Panc1 (cell line): Measurements from ENCODE around the gene PIK3R1.

ENCODE experiments used
- POLR2AphosphoS5 ChIP-seq: IDR thresholded peaks from 2 replicates; pipeline ENCODE4 v1.6.1; 2012; ENCODE audit warnings: mild to moderate bottlenecking, low read depth, low read length, moderate library complexity
- TF ChIP-seq, protein P1 (sequence below): fragments of 450-650 bp; IDR thresholded peaks from 2 replicates; pipeline ENCODE4 v1.5.1; 2017; ENCODE audit warnings: mild to moderate bottlenecking

DNA sequence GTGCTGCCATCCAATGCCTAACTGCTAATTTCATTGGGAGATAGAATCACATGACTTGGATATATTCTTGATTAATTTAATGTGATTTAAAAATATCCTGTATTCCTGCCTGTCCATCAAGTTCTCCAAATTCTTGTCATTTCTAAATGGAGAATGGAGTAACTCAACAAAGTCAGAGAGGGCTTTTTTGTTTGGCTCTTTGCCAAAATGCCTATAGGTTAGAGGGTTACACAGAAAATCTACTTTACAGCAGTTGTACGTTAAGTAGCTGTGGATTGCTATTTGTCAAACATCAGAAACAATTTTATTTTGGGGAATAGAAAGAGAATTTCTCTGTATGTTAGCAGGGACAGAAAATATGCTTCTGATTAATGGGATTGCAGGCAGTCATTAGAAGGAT lies 5.9 kb downstream of the PIK3R1 start:
- TF ChIP-seq, protein P1, sequence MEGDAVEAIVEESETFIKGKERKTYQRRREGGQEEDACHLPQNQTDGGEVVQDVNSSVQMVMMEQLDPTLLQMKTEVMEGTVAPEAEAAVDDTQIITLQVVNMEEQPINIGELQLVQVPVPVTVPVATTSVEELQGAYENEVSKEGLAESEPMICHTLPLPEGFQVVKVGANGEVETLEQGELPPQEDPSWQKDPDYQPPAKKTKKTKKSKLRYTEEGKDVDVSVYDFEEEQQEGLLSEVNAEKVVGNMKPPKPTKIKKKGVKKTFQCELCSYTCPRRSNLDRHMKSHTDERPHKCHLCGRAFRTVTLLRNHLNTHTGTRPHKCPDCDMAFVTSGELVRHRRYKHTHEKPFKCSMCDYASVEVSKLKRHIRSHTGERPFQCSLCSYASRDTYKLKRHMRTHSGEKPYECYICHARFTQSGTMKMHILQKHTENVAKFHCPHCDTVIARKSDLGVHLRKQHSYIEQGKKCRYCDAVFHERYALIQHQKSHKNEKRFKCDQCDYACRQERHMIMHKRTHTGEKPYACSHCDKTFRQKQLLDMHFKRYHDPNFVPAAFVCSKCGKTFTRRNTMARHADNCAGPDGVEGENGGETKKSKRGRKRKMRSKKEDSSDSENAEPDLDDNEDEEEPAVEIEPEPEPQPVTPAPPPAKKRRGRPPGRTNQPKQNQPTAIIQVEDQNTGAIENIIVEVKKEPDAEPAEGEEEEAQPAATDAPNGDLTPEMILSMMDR: no peak
- no peak for TF ChIP-seq POLR2AphosphoS5
